HUES64 (cell line): ENCODE results near the gene DENND10.

Source experiments
- H3K27ac ChIP-seq: 2 replicates; pipeline ENCODE4 v1.7.0; 2013; ENCODE audit warnings: low read depth, low read length, inconsistent platforms
- H3K27me3 ChIP-seq: 2 replicates; pipeline ENCODE4 v1.6.1; 2013; ENCODE audit warnings: mild to moderate bottlenecking, low read length; ENCODE audit not compliant: insufficient read depth
- H3K36me3 ChIP-seq: 2 replicates; pipeline ENCODE4 v1.6.1; 2013; ENCODE audit warnings: mild to moderate bottlenecking, low read length; ENCODE audit not compliant: insufficient read depth
- H3K4me1 ChIP-seq: 2 replicates; pipeline ENCODE4 v1.6.1; 2013; ENCODE audit warnings: mild to moderate bottlenecking, low read length, moderate library complexity; ENCODE audit not compliant: insufficient read depth
- H3K4me3 ChIP-seq: 2 replicates; pipeline ENCODE4 v1.5.1; 2013; ENCODE audit warnings: mild to moderate bottlenecking, low read length, moderate library complexity
- H3K9ac ChIP-seq: 2 replicates; pipeline ENCODE4 v1.6.1; 2013; ENCODE audit warnings: mild to moderate bottlenecking, low read depth, low read length
- H3K9me3 ChIP-seq: 2 replicates; pipeline ENCODE4 v1.6.1; 2013; ENCODE audit warnings: low read depth, low read length; ENCODE audit not compliant: insufficient read depth
- WGBS: fragments of 150-250, 120-280 bp; methylation state at CpG from one replicate; pipeline ENCODE4 v1.1.7; 2013; ENCODE audit warnings: missing lambda C conversion rate; 5-methylcytosine and 5-hydroxymethylcytosine counted together

The DENND10 gene

DNA sequence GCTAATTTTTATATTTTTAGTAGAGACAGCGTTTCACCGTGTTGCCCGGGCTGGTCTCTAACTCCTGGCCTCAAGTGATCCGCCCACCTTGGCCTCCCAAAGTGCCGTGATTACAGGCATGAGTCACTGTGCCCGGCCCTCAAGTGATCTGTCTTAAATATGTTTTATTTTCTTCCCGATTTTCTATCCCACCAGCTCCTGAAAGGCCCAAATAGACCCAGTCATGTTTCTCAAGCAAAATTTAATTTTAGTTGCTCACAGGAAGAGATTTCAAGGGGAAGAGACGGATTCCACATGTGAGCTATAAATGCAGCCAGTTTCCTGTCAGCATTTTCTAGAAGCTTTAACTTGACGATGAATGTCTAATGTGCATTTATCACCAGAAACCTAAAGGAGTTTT, 12.0 kb downstream of the DENND10 start:
- Histone ChIP-seq H3K4me3 (no peak overlapping the region), H3K36me3 (peaks cover 94% of the 10 kb centered on the region), H3K27me3 (no peaks in the 10 kb centered on the region), H3K27ac (no peak overlapping the region), H3K9me3 (no peaks in the 10 kb centered on the region), H3K9ac (no peak overlapping the region), H3K4me1 (no peaks in the 10 kb centered on the region)
- 94% methylated on average over 9 of the region's 9 CpGs for WGBS

DNA sequence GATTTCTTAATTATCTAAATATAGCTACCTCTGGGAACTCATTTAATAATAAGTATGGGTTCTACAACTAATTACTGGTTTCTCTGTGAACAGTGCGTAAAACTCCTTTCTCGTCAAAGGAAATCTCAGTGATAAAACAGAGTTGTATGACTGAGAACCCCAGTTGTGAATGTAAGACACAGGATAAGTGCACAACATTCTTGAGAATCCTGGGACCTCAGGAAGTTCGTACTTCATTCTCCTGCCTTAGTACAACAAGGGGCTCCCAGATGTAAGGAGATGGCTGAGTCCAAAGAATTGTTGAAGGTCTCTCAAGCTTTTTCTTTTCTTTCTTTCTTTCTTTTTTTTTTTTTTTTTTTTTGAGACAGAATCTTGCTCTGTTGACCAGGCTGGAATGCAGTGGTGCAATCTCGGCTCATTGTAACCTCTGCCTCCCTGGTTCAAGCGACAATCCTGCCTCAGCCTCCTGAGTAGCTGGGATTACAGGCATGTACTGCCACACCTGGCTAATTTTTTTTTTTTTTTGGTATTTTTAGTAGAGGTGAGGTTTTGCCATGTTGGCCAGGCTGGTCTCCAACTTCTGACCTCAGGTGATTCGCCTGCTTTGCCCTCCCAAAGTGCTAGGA, 12.5 kb downstream of the DENND10 start:
- Histone ChIP-seq H3K9me3 (no peaks in the 10 kb centered on the region), H3K9ac (no peak overlapping the region), H3K27me3 (no peaks in the 10 kb centered on the region), H3K4me3 (no peak overlapping the region), H3K4me1 (no peaks in the 10 kb centered on the region), H3K27ac (no peak overlapping the region), H3K36me3 (peaks cover 94% of the 10 kb centered on the region)
- 97% methylated on average over 6 of the region's 6 CpGs for WGBS

DNA sequence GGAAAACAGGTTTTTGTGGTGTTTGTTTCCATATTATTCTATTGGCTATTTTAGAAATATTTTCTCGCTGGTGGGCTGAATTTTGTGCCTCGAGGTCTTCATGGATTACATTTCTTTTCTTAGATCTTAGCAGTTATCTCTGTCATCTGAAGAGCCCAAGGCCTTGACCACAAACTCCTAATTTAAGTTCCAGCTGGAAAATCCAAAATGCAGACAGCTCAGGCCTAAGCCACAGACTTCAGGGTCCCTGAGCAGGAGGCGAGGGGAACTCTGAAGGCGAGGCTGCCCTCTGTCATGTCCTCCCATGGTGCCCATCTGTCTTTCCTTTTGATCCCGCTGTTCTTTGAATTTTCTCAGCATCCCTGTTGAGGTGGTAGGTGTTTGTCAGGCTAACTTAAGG, 14.3 kb downstream of the DENND10 start:
- Histone ChIP-seq H3K27ac (no peak overlapping the region), H3K9ac (no peak overlapping the region), H3K4me3 (no peak overlapping the region), H3K4me1 (no peaks in the 10 kb centered on the region), H3K9me3 (no peaks in the 10 kb centered on the region), H3K36me3 (peaks cover 94% of the 10 kb centered on the region), H3K27me3 (no peaks in the 10 kb centered on the region)
- 97% methylated on average over 5 of the region's 5 CpGs for WGBS

DNA sequence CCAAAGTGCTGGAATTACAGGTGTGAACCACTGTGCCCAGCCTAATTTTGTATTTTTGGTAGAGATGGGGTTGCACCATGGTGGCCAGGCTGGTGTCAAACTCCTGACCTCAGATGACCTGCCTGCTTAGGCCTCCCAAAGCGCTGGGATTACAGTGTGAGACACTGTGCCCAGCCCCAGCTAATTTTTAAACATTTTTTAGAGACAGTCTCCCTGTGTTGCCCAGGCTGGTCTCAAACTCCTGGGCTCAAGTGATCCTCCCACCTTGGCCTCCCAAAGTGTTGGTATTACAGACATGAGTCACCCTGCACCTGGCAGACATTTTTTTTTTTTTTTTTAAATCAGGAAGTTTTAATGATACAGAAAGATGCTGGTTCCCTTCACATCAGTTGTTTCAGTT, 15.5 kb downstream of the DENND10 start:
- H3K4me1 ChIP-seq = no peaks in the 10 kb centered on the region
- H3K9ac ChIP-seq = no peak overlapping the region
- H3K27ac ChIP-seq = no peak overlapping the region
- H3K9me3 ChIP-seq = no peaks in the 10 kb centered on the region
- no peaks in the 10 kb centered on the region for H3K27me3 ChIP-seq
- H3K36me3 ChIP-seq = peaks cover 91% of the 10 kb centered on the region
- WGBS = 100% methylated on average over 1 of the region's 1 CpG
- H3K4me3 ChIP-seq = no peak overlapping the region

DNA sequence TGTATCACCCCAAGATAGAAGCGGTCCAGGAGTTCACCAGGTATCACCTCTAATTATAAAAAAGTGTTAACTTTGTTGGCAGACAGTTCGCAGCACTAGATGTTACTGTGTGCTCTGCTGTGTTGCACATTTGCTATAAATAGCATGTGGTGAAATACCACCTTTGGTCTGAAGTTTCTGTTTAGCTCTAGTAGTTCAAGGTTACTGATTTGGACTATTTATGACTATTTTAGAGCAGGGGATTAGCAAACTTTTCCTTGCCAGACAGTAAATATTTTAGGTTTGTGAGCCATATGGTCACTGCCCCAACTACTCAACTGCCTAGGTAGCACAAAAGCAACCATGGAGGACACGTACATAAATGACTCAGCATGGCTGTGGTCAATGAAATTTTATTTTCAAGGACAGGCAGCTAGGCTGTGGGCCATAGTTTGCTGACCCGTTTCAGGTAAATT, 16.5 kb downstream of the DENND10 start:
- no peaks in the 10 kb centered on the region for H3K4me1 ChIP-seq
- H3K4me3 ChIP-seq = no peak overlapping the region
- H3K9me3 ChIP-seq = no peaks in the 10 kb centered on the region
- no peak overlapping the region for H3K9ac ChIP-seq
- WGBS = 96% methylated on average over 4 of the region's 4 CpGs
- H3K27me3 ChIP-seq = no peaks in the 10 kb centered on the region
- H3K27ac ChIP-seq = no peak overlapping the region
- H3K36me3 ChIP-seq = peaks cover 92% of the 10 kb centered on the region

DNA sequence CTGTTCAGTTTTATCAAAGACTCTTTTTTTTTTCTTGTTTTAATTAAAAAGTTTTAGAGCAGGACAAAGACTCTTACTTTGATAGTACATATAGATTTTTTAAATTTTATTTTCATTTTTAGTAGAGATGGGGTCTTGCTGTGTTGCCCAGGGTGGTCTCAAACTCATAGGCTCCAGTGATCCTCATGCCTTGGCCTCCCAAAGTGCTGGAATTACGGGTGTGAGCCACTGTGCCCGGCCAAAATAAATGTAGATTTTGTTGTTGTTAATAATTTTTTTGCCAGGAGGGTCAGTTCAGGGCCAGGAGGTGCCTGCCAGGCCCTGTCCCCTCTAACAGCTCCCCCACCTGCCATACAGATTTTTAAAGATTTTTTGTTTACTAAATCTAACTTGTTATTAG, 17.0 kb downstream of the DENND10 start:
- H3K27me3 ChIP-seq = no peaks in the 10 kb centered on the region
- H3K9ac ChIP-seq = no peak overlapping the region
- no peak overlapping the region for H3K4me3 ChIP-seq
- no peak overlapping the region for H3K27ac ChIP-seq
- no peaks in the 10 kb centered on the region for H3K9me3 ChIP-seq
- H3K4me1 ChIP-seq = no peaks in the 10 kb centered on the region
- peaks cover 93% of the 10 kb centered on the region for H3K36me3 ChIP-seq
- 95% methylated on average over 2 of the region's 2 CpGs for WGBS

DNA sequence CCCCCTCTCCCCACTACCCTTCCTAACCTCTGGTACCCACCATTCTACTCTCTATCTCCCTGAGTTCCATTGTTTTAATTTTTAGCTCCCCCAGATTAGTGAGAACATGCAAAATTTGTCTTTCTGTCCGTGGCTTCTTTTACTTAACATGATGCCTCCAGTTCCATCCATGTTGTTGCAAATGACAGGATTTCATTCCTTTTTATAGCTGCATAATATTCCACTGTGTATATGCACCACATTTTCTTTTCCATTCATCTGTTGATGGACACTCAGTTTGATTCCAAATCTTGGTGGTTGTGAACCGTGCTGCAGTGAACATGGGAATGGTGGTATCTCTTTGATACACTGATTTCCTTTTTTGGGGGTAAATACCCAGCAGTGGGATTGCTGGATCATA, 22.0 kb downstream of the DENND10 start:
- WGBS = 95% methylated on average over 2 of the region's 2 CpGs
- Histone ChIP-seq H3K4me3 (no peak overlapping the region), H3K36me3 (peaks cover 82% of the 10 kb centered on the region), H3K4me1 (no peaks in the 10 kb centered on the region), H3K27me3 (no peaks in the 10 kb centered on the region), H3K9ac (no peak overlapping the region), H3K27ac (no peak overlapping the region), H3K9me3 (no peaks in the 10 kb centered on the region)

DNA sequence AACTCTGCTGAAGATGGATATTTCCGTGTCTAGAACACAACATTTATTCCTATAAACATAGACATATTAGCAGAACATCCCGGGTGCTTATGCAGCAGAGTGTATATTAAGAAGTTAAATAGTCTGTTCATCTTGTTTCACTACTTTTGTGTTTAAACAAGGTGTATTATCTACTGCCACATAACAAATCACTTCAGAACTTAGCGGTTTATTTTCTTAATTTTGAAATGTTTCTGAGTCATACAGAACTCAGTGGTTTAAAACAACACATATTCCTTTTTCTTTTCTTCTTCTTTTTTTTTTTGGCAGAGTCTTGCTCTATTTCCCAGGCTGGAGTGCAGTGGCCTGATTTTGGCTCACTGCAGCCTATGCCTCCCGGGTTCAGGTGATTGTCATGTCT, 25.8 kb downstream of the DENND10 start:
- 94% methylated on average over 3 of the region's 4 CpGs for WGBS
- H3K36me3 ChIP-seq = peaks cover 79% of the 10 kb centered on the region
- no peaks in the 10 kb centered on the region for H3K4me1 ChIP-seq
- no peak overlapping the region for H3K4me3 ChIP-seq
- no peak overlapping the region for H3K27ac ChIP-seq
- no peaks in the 10 kb centered on the region for H3K9me3 ChIP-seq
- H3K27me3 ChIP-seq = no peaks in the 10 kb centered on the region
- no peak overlapping the region for H3K9ac ChIP-seq

DNA sequence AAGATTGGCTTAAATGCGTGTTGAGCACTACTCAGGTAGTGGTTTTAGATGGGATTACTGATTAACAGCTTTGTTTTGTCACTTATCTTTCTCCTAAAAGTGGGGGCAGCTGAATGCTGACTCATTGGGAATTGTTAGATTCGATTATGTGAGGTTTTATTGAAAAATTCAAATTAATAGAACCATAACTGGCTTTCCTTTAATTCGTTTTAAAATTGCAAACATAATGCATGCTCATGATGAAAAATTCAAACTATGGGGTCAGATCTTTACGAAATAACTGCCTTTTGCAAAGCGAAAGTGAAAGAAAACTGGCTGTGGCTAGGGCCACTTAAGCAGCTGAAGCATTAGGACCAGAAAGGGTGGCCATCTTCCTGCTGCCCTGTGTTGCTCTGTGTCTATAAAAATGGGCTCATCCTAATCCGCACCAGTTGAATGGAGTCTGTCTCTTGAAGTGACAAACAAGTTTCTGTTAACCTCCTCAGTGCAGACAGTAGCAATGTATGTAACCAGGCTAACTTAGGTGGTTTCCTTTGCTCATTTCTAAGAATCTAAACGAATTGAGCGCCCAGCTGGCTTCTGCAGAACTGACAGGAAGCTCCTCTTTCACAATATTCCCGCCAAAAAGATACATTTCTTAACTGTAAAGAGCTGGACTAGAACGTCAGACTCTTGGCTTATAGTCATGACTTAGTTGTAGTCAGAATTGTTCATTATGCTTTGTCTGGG, 27.8 kb downstream of the DENND10 start:
- 94% methylated on average over 10 of the region's 10 CpGs for WGBS
- Histone ChIP-seq H3K9me3 (no peaks in the 10 kb centered on the region), H3K27ac (no peak overlapping the region), H3K36me3 (peaks cover 76% of the 10 kb centered on the region), H3K27me3 (no peaks in the 10 kb centered on the region), H3K4me1 (no peaks in the 10 kb centered on the region), H3K4me3 (no peak overlapping the region), H3K9ac (no peak overlapping the region; the same call in 1 of the 2 replicates)

DNA sequence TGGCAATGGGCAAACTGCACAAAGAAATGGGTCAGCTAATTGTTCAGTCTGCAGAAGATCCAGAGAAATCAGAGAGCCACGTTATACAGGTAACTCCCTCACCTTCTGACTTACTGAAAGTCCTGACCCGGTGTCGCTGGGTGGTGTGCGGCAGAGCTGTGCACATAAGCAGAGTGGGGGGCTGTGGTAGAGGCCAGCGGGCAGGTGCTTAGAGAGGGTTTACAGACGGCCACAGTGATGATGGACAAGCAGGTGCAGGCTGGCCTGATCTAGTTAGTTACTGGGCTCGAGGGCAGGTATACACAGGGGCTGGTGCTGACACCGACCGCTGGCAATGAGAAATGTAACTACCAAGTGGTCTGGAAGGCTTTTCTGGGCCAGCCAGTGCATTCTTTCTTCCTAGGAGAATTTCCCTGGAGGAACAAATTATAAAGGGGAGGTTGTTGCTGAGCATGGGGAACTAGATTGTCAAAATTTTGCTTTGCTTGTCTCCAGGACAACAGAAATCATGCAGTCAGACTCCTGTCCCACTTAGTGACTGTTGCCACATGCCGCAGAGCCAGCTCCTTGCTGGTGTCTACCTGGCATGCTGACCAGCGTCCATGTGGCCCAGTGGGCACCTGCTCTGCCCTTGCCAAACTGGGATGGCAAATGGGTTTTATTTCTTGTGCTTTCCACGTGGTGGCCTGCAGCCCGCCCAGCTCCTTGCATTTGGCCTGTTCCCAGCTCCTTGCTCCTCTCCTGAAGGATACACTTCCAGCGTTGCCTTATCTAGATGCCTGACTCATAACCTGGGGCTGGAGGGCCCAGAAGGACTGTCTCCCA, 28.8 kb downstream of the DENND10 start:
- Histone ChIP-seq H3K4me3 (no peak overlapping the region), H3K4me1 (no peaks in the 10 kb centered on the region), H3K36me3 (peaks cover 74% of the 10 kb centered on the region), H3K9ac (no peak overlapping the region), H3K27ac (no peak overlapping the region), H3K27me3 (no peaks in the 10 kb centered on the region), H3K9me3 (no peaks in the 10 kb centered on the region)
- WGBS = 94% methylated on average over 14 of the region's 14 CpGs

DNA sequence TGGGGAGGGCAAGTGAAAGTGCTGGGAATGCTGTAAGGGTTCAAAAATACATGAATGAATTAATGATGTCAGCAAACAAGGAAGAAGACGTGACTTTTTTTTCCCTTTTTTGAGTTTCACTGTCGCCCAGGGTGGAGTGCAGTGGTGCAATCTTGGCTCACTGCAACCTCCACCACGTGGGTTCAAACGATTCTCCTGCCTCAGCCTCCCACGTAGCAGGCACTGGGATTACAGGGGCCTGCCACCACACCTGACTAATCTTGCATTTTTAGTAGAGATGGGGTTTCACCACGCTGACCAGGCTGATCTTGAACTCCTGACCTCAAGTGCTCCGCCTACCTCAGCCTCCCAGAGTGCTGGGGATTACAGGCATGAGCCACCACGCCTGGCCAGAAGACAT, 30.0 kb downstream of the DENND10 start:
- Histone ChIP-seq H3K27me3 (no peaks in the 10 kb centered on the region), H3K9me3 (no peaks in the 10 kb centered on the region), H3K4me1 (no peaks in the 10 kb centered on the region), H3K9ac (no peak overlapping the region), H3K27ac (no peak overlapping the region), H3K36me3 (peaks cover 68% of the 10 kb centered on the region), H3K4me3 (no peak overlapping the region)
- 92% methylated on average over 8 of the region's 8 CpGs for WGBS
